ENCODE measurements around the gene MAP3K4.

MAP3K4 gene

GRCh38 chr6:161009991-161010390, 18.4 kb downstream of the MAP3K4 start:
- no peak overlapping the region for H3K4me3 ChIP-seq (ENCODE audit: low read depth, low read length)
- TF ChIP-seq CTCF (IDR thresholded peaks at IDR 0.05; ENCODE audit: low read depth, low read length): no peak

- TF ChIP-seq CTCF (IDR thresholded peaks at IDR 0.05; ENCODE audit: low read depth, low read length): no peak
- H3K4me3 ChIP-seq (ENCODE audit: low read depth, low read length): no peak overlapping the region
Observed at GRCh38 chr6:161010418-161010817, 18.8 kb downstream of the MAP3K4 start.

GRCh38 chr6:161011492-161012480, 20.2 kb downstream of the MAP3K4 start:
- H3K4me3 ChIP-seq (ENCODE audit: low read depth, low read length): no peak overlapping the region
- no peak for TF ChIP-seq CTCF (IDR thresholded peaks at IDR 0.05; ENCODE audit: low read depth, low read length)

GRCh38 chr6:161013695-161014094, 22.1 kb downstream of the MAP3K4 start:
- TF ChIP-seq CTCF (IDR thresholded peaks at IDR 0.05; ENCODE audit: low read depth, low read length): no peak
- no peak overlapping the region for H3K4me3 ChIP-seq (ENCODE audit: low read depth, low read length)

- TF ChIP-seq CTCF (IDR thresholded peaks at IDR 0.05; ENCODE audit: low read depth, low read length): no peak
- H3K4me3 ChIP-seq (ENCODE audit: low read depth, low read length): no peak overlapping the region
Observed at GRCh38 chr6:161017766-161018564, 26.4 kb downstream of the MAP3K4 start.

- H3K4me3 ChIP-seq (ENCODE audit: low read depth, low read length): no peak overlapping the region
- TF ChIP-seq CTCF (IDR thresholded peaks at IDR 0.05; ENCODE audit: low read depth, low read length): no peak
Observed at GRCh38 chr6:161019324-161019839, 27.8 kb downstream of the MAP3K4 start.
